ENCODE data around the gene RPL27. TPM values are rescaled to one million over a fixed set of nuclear protein-coding genes. Genes with fewer than 3 reads are reported as not detected.

Gene RPL27
- total and polyA plus RNA-seq, 2 of the 13 experiments (the other 11 are each of a cell fraction or from before 2014, with no cell fraction given) = 1,585 to 5,840 TPM

DNA sequence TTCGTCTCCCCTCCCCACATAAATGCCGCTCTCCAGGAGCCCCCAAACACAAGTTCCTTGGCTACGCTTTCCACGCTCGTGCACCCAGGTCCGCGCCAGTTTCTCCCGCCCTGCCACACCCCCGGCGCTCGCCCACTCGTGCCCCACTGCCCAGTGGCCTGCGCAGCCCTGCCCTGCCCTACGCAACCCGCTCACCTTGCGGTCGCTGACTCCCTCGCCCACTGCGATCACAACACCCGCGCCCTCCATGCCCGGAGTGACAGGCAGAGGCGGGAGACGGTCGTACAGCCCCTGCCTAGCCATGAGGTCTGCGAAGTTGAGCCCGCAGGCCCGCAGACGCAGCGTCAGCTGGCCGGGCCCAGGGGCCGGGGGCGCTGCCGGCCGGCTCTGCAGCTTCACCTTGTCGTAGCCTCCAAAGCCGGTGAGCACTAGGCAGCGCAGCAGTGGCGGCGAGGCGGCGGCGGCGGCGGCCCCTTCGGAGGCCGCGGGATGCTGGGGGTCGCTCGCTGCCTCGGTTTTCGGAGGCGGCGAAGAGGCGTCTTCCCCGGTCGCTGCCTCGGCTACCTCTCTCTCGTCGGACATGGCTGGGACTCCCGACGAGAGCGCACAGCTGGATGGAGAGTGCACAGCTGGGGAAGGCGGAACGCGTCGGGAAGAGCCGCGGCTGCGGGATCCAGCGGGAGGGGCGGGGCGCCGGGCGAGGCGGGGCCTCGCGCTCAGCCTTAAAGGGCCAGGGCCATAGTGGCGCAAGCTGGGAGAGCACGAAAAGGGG, 23.7 kb downstream of the RPL27 start, which contains the start of gene VAT1 (continued):
- no peak; the same call in 1 of the 2 replicates for TF ChIP-seq AKNA (CRISPR knock-in tag; IDR thresholded peaks at IDR 0.05; ENCODE audit: borderline replicate concordance)
- TF ChIP-seq ZNF75D (CRISPR knock-in tag; IDR thresholded peaks at IDR 0.05; ENCODE audit: borderline replicate concordance) = no peak
- peak; percentile 43 for TF ChIP-seq HDAC2 (CRISPR knock-in tag; IDR thresholded peaks at IDR 0.05)
- TF ChIP-seq, protein P1, sequence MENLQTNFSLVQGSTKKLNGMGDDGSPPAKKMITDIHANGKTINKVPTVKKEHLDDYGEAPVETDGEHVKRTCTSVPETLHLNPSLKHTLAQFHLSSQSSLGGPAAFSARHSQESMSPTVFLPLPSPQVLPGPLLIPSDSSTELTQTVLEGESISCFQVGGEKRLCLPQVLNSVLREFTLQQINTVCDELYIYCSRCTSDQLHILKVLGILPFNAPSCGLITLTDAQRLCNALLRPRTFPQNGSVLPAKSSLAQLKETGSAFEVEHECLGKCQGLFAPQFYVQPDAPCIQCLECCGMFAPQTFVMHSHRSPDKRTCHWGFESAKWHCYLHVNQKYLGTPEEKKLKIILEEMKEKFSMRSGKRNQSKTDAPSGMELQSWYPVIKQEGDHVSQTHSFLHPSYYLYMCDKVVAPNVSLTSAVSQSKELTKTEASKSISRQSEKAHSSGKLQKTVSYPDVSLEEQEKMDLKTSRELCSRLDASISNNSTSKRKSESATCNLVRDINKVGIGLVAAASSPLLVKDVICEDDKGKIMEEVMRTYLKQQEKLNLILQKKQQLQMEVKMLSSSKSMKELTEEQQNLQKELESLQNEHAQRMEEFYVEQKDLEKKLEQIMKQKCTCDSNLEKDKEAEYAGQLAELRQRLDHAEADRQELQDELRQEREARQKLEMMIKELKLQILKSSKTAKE (CRISPR knock-in tag; IDR thresholded peaks at IDR 0.05; ENCODE audit: borderline replicate concordance) = no peak
- no peak for TF ChIP-seq NCOA2 (CRISPR knock-in tag; IDR thresholded peaks at IDR 0.05)
- peak; percentile 80; the same call in 1 of the 2 replicates for TF ChIP-seq ARHGAP35 (CRISPR knock-in tag; IDR thresholded peaks at IDR 0.05; ENCODE audit: borderline replicate concordance)
- no peak for TF ChIP-seq ZHX1 (CRISPR knock-in tag; IDR thresholded peaks at IDR 0.05; ENCODE audit: low read depth)
- TF ChIP-seq TAF15 (IDR thresholded peaks at IDR 0.05; ENCODE audit: low read depth, low read length, poor library complexity, severe bottlenecking) = peak; percentile 65
- TF ChIP-seq NBN (conservative IDR thresholded peaks at IDR 0.05) = no peak
- TF ChIP-seq, protein P2, sequence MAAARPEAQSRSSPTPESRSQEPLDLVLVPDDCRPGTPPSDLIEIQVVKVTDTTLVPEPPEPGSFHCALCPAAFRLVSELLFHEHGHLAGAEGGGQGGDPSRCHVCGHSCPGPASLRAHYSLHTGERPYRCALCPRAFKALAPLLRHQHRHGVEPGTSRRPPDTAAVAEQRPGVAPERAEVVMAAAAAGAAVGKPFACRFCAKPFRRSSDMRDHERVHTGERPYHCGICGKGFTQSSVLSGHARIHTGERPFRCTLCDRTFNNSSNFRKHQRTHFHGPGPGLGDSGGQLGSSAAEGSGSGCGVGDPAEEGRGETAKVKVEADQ (CRISPR knock-in tag; IDR thresholded peaks at IDR 0.05; ENCODE audit: borderline replicate concordance) = 0 out of 2 replicates have a peak, but pooled peaks have one; percentile 67
- TF ChIP-seq, protein P3, sequence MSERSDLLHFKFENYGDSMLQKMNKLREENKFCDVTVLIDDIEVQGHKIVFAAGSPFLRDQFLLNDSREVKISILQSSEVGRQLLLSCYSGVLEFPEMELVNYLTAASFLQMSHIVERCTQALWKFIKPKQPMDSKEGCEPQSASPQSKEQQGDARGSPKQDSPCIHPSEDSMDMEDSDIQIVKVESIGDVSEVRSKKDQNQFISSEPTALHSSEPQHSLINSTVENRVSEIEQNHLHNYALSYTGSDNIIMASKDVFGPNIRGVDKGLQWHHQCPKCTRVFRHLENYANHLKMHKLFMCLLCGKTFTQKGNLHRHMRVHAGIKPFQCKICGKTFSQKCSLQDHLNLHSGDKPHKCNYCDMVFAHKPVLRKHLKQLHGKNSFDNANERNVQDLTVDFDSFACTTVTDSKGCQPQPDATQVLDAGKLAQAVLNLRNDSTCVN (CRISPR knock-in tag; IDR thresholded peaks at IDR 0.05; ENCODE audit: borderline replicate concordance) = peak; percentile 25; the same call in 1 of the 2 replicates

Measured in HepG2 (cell line).